GM18951 (cell line): ENCODE results near the gene ARMC5.
A peak's percentile ranks its signal among the peaks of the same experiment; 100 is the strongest.
"Not testable (repeated sequence)": the region's sequence is repeated elsewhere in the genome, so short reads cannot be mapped to it uniquely, and the experiment has no call there.

ENCODE experiments used
- POLR2A ChIP-seq: IDR thresholded peaks from 4 replicates; pipeline ENCODE4 v1.6.1; 2011; ENCODE audit warnings: mild to moderate bottlenecking; ENCODE audit not compliant: insufficient read length, insufficient read depth; ENCODE audit errors: extremely low read depth
- in situ Hi-C: fragments of 300-500 bp; cut with MboI; formaldehyde crosslinking; loops from one replicate; pipeline ENCODE4 v1.12.0; 2022; ENCODE audit warnings: low sequenced_read_pairs, mixed read lengths, inconsistent platforms; ENCODE audit not compliant: unreplicated experiment

The ARMC5 gene, protein sequence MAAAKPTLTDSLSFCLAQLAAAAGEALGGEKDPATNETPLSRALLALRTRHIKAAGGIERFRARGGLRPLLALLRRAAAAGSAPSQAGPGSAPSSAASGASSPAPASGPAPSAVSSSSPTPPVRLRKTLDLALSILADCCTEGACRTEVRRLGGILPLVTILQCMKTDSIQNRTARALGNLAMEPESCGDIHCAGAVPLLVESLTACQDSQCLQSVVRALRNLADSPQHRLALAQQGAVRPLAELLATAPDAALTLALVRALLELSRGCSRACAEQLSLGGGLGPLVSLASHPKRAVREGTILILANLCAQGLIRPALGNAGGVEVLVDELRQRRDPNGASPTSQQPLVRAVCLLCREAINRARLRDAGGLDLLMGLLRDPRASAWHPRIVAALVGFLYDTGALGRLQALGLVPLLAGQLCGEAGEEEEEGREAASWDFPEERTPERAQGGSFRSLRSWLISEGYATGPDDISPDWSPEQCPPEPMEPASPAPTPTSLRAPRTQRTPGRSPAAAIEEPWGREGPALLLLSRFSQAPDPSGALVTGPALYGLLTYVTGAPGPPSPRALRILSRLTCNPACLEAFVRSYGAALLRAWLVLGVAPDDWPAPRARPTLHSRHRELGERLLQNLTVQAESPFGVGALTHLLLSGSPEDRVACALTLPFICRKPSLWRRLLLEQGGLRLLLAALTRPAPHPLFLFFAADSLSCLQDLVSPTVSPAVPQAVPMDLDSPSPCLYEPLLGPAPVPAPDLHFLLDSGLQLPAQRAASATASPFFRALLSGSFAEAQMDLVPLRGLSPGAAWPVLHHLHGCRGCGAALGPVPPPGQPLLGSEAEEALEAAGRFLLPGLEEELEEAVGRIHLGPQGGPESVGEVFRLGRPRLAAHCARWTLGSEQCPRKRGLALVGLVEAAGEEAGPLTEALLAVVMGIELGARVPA

GRCh38 chr16:31458844-31459686 lies at the start of gene ARMC5:
TSS of gene ARMC5 (plus strand) at chr16:31459501. CDS start at chr16:31459525, 24 bp downstream.
- in situ Hi-C loops, result loop anchor here (25.0 kb wide), 1 partner anchor 403 kb away; the partner anchor contains the start of gene ZNF267
- TF ChIP-seq POLR2A, result peak; percentile 59

- in situ Hi-C loops, result no loop called here
- no peak for TF ChIP-seq POLR2A
Observed at GRCh38 chr16:31410082-31410481, 49.2 kb upstream of the ARMC5 start.

GRCh38 chr16:31411024-31411844 lies 48.1 kb upstream of the ARMC5 start:
- in situ Hi-C loops, result no loop called here
- no peak for TF ChIP-seq POLR2A

DNA sequence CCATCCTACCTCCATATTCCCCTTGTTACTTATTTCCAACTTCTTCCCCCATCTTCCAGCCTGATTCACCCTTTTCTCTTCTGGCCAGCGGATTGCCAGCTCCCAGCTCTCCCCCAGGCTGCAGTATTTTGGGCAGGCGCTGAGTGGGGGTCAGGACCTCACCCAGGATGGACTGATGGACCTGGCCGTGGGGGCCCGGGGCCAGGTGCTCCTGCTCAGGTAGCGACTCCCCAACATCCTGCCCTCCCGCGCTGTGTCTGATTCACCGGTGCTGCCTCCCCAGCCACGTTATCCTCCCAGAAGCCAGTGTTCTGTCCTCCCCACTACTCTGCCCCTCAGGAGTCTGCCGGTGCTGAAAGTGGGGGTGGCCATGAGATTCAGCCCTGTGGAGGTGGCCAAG lies 46.6 kb upstream of the ARMC5 start:
- in situ Hi-C loops, result no loop called here
- TF ChIP-seq POLR2A, result no peak

- in situ Hi-C loops, result no loop called here
- no peak for TF ChIP-seq POLR2A
Observed at GRCh38 chr16:31413381-31413780, 45.9 kb upstream of the ARMC5 start.

- no peak for TF ChIP-seq POLR2A
- in situ Hi-C loops, result no loop called here
Observed at GRCh38 chr16:31413943-31414342, 45.4 kb upstream of the ARMC5 start.

GRCh38 chr16:31414706-31415105 lies 44.6 kb upstream of the ARMC5 start:
- TF ChIP-seq POLR2A, result no peak
- in situ Hi-C loops, result no loop called here

DNA sequence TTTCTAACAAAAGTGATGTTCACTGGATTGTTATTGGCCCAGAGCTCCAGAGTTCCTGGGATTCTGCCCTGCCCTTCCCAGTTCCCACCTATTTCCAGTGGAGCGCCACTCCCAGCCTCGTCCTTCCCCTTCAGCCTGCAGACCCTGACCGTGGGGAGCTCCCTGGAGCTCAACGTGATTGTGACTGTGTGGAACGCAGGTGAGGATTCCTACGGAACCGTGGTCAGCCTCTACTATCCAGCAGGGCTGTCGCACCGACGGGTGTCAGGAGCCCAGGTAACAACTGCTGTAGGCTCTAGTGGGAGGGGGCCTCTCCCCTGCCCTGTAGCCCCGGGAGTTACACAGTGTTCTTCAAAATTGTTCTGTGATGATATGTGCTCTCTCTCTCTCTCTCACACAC lies 42.9 kb upstream of the ARMC5 start:
- TF ChIP-seq POLR2A, result no peak
- in situ Hi-C loops, result no loop called here

DNA sequence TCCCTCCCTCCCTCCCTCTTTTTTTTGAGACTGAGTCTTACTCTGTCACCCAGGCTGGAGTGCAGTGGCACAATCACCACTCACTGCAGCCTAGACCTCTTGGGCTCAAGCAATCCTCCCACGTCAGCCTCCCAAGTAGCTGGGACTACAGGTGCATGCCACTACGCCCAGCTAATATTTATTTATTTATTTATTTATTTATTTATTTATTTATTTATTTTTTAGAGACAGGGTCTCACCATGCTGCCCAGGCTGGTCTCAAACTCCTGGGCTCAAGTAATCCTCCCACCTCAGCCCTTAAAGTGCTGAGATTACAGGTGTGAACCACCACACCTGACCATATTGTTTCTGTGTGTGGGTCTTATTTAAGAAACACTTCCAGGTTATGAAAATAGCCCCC lies 42.3 kb upstream of the ARMC5 start:
- in situ Hi-C loops, result not testable (repeated sequence)

DNA sequence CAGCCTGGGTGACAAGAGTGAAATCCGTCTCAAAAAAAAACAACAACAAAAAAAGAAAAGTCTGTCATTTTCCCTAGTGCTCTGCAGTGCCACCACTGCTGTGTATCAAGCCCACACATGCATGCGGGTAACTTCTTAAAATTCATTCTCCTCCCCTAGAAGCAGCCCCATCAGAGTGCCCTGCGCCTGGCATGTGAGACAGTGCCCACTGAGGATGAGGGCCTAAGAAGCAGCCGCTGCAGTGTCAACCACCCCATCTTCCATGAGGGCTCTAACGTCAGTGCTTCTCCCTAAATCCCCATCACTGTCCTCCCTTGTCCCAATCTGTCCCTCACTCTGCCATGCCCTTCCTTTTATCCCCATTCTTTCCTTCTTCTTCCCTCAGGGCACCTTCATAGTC lies 41.4 kb upstream of the ARMC5 start:
- TF ChIP-seq POLR2A, result no peak
- in situ Hi-C loops, result no loop called here

DNA sequence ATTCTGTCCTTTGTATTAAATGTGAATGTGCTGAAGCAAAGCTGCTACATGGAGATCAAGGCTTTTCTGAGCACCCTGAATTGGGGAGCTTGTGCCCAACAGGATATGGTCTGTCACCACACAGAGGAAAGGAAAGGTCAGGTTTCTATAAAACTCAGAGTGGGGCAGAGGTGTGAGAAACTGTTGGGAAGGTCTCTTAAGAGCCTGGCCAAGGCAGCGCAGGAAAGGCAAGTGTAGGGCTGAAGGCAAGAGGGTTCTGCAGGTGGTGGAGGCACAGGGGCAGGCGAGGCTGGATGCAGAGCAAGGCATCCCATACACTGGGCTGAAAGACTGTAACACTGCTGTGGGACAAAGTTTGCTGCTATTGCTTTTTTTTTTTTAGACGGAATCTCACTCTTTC lies 39.3 kb upstream of the ARMC5 start:
- in situ Hi-C loops, result no loop called here
- TF ChIP-seq POLR2A, result no peak

- in situ Hi-C loops, result no loop called here
- TF ChIP-seq POLR2A, result no peak
Observed at GRCh38 chr16:31421587-31421986, 37.7 kb upstream of the ARMC5 start.
